NCI-H2107 treated with DMSO at 0.1 percent for 48 hours (cell line): ENCODE data around the gene SDHB.

ENCODE experiments used
- DNase-seq: peaks from one replicate; lab custom pipeline; 2025; ENCODE audit not compliant: unreplicated experiment; lab: John Stamatoyannopoulos, UW

Gene SDHB

GRCh38 chr1:17046334-17046657 is 7.5 kb downstream of the SDHB start:
- DNase-seq, result peak; percentile 42

DNA sequence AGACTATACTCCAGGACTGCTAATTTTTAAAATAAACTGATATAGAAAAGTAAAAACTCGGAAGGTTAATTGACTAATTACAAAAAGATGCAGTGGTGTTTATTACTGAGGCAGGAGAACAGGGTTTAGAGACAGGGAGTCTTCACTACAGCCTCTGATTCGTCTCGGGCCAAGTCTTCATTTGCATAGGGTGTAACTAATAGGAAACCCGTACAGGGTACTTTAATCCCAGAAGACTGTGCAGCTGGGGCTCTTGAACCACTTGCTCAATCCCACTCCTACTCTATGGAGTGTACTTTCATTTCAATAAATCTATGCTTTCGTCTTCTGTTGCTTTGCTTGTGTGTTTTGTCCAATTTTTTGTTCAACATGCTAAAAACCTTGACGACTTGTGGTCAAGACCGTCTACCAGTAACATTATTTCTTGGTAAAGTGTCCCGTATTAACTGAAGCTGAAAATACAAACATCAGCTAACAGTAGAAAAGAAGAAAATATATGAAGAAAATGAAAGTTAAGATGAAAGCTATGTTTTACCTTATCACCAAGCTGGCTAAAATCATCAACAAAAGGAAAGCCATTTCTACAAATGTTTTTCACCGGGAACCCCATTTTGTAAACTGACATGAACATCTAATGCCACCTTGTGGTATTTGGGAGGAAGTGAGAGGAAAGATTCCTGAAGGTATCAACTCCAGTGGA is 8.0 kb downstream of the SDHB start:
- peak; percentile 47 for DNase-seq

GRCh38 chr1:17045150-17045549 is 8.7 kb downstream of the SDHB start:
- DNase-seq, result no peak

DNA sequence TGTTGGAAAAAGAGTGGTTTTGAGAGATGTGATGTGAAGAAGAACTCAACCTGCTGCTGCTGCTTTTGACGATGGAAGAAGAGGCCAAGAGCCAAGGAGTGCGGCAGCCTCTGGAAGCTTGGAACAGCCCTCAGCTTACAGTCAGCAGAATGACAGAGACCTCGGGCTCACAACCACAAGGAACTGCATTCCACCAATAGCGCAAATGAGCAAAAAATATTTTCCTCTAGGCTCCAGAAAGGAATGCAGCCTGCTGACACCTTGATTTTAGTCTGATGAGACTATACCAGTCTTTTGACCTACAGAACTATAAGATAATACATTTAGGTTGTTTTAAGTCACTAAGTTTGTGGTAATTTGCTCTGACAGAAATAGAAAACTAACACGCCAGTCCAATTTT is 10.2 kb downstream of the SDHB start:
- DNase-seq, result no peak

DNA sequence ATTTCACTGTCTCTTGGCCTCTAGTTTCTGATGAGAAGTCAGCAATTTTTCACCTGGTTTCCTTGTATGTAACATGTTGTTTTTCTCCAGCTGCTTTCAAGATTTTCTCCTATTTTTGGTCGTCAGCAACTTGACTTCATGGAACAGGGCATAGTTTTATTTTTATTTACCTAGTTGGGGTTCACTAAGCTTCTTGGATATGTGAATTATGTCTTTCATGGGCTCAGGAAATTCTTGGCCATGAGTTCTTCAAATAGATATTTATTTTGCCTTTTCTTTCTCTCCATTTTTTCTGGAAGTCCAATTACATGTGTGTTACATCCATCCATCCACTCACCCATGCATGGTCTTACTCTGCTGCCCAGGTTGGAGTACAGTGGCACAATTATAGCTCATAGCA is 13.7 kb downstream of the SDHB start:
- no peak for DNase-seq

- DNase-seq, result no peak
These were observed 14.3 kb downstream of the SDHB start for GRCh38 chr1:17039522-17039921.

GRCh38 chr1:17033481-17033880 is 20.4 kb downstream of the SDHB start:
- DNase-seq, result no peak

DNA sequence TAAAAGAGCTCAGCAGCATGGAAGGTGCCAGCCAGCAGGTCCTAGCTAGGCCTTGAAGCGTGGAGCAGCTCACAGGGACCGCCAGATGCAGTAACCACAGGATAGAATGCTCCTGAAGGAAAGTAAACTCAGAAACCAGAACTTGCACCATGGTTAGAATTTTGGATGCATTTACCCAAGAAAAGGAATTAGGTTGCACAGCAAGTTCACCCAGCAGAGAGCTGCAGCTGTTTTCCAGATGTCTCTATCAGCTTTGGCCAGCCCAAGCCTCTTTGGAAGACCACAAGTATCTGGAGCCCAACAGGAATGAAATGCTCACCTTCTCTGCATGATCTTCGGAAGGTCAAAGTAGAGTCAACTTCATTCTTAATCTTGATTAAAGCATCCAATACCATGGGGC is 21.1 kb downstream of the SDHB start:
- no peak for DNase-seq

GRCh38 chr1:17031436-17031835 is 22.4 kb downstream of the SDHB start:
- no peak for DNase-seq

GRCh38 chr1:17030206-17030605 is 23.6 kb downstream of the SDHB start:
- DNase-seq, result no peak

DNA sequence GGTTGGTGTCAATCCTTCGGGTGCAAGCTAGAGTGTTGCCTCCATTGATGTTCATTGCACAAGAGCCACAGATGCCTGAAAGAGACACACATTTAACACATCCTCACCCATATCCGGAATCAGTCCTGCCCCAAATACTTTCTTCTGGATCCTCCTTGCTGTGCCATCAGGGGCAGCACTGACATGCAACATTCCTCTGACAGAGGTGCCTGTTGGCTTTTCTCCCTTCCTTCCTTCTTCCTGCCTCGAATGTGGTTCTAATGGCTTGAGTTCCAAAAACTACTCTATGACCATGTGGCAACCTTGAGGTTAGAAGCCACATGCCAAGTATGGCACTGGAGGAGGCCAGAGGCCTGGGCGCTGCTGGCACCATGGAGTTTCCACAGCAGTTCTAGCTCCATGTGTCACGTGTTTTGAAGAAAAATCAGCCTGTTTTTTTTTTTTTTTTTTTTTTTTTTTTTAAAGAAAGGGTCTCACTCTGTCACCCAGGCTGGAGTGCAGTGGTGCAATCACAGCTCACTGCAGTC is 25.1 kb downstream of the SDHB start:
- DNase-seq, result no peak

GRCh38 chr1:17027900-17028299 is 25.9 kb downstream of the SDHB start:
- DNase-seq, result peak; percentile 23

DNA sequence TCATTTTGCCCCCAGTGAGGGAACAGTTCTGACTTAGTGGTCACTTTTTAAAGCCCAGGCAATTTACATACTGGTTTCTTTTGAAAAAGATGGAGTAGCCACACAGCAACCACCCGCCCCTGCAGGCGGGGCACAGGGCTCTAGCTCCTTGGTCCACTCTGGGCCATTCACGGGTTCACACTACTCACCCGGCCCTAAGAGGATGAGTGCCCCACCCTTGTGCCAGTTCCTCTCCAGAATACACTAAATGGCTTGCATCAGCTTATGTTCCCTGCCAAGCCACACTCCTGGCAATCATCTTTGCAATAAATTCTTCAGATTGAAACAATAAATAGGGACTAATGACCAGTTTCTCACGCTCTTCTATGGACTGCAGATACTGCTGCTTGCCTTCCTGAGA is 26.4 kb downstream of the SDHB start:
- no peak for DNase-seq

DNA sequence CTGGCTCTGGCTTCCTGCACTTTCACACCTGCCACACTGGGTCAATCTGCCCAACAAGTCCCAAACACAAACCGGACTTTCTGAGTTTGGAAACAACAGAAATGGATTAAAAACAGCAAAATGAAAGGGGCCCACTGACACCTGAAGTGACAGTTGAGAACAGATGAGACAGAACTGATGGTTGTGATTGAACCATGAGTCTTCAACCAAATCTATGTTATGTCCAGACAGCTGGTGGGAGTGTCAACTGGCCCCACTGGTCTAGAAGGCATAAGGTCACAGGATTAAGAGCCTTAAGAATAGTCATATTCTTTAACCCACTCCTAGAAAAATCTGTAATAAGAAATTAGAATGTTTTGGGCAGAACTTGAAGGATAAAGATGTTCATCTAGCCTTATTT is 29.1 kb downstream of the SDHB start:
- DNase-seq, result no peak

GRCh38 chr1:17023573-17023972 is 30.3 kb downstream of the SDHB start:
- DNase-seq, result no peak

- DNase-seq, result no peak
These were observed 30.7 kb downstream of the SDHB start for GRCh38 chr1:17023102-17023501.

DNA sequence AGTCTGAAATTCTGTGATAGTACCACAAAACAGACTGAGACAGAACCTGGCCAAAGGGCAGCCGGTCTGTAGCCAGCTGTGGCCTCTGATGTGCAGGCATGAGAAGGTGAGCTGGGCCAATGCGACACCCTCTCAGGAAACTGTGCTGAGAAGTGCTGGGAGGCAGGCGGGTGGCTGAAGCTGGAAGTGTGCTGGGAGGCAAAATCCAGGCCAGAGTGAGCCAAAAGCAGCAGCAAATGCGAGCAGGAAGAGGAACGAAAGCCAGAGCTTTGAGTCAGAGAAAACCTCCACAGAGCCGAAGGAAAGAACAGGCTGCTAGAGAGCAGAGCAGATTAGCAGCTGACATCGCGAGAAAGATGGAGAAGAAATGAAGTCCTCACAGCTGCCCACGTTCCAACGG is 31.9 kb downstream of the SDHB start:
- no peak for DNase-seq

DNA sequence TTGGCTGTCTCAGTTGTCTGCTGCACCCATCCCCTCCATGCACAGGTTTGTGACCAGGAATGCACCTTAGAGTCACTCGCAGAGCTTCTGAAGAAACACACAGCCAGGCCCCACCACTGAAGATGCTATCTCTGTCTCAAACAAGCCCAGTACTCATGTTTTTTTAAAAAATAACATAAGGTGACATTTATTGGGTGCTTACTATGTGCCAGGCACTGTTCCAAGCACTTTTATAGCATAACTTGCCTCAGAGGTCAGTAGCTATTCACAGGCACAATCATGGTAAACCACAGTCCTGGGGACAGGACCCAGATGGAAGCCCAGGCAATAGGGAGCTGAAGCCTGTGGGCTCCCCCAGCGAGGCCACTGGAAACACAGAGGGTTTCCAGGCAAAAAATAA is 33.3 kb downstream of the SDHB start:
- DNase-seq, result no peak

- DNase-seq, result no peak
These were observed 35.0 kb downstream of the SDHB start for GRCh38 chr1:17018849-17019248.

DNA sequence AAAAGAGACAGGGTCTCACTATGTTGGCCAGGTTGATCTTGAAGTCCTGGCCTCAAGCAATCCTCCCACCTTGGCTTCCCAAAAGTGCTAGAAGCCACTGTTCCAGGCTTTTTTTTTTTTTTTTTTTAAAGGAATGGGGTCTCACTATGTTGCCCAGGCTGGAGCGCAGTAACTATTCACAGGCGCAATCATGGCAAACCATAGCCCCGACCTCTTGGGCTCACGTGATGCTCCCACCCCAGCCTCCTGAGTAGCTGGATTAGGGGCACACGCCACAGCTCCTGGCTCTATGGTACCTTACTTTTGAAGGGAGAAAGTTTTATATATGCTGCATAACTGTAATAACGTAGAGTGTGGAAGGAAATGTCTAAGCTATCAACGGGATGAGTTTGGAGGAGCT is 36.4 kb downstream of the SDHB start:
- DNase-seq, result no peak

GRCh38 chr1:17016317-17016661 is 37.5 kb downstream of the SDHB start:
- DNase-seq, result no peak

GRCh38 chr1:17014671-17015567 is 38.9 kb downstream of the SDHB start:
- DNase-seq, result no peak
